BJ (cell line): ENCODE measurements around the gene SALL4. TPM values are rescaled to one million over a fixed set of nuclear protein-coding genes. Genes with fewer than 3 reads are reported as not detected.

ENCODE experiments used
- CTCF ChIA-PET: fragments of 350-600 bp; formaldehyde crosslinking; extraction: SDS; loops from one replicate; lab custom pipeline; 2021; ENCODE audit warnings: antibody characterized with exemption, inconsistent platforms; lab: Yijun Ruan, JAX
- POLR2A ChIA-PET: fragments of 300-600 bp; sonication (Branson Sonifier 250); formaldehyde crosslinking; extraction: SDS; loops from one replicate; lab custom pipeline; 2021; ENCODE audit warnings: antibody characterized with exemption; lab: Charles Lee
- DNase-seq: peaks from one replicate; pipeline ENCODE4 v3.0.0-alpha.2; 2011; ENCODE audit warnings: low read depth
- H3K27me3 ChIP-seq: 2 replicates; pipeline ENCODE4 v1.6.0; 2011; ENCODE audit warnings: low read length; ENCODE audit not compliant: control insufficient read depth, insufficient read depth
- H3K36me3 ChIP-seq: 2 replicates; pipeline ENCODE4 v1.5.1; 2011; ENCODE audit warnings: low read length; ENCODE audit not compliant: control insufficient read depth, insufficient read depth
- H3K4me3 ChIP-seq: 2 replicates; pipeline ENCODE4 v1.5.1; 2011; ENCODE audit warnings: low read depth, mild to moderate bottlenecking, control low read depth, low read length
- CTCF ChIP-seq: IDR thresholded peaks from 2 replicates; pipeline ENCODE4 v1.5.1; 2011; ENCODE audit warnings: low read depth, mild to moderate bottlenecking, control low read depth, inconsistent platforms, low read length, moderate library complexity; ENCODE audit not compliant: insufficient read depth
- polyA plus RNA-seq: library from polyadenylated mRNA; depleted of rRNA; stranded (reverse); fragments of >200 nt; gene quantifications from 2 replicates; pipeline ENCODE4 v1.2.3, GENCODE V29; 2011

The SALL4 gene
- polyA plus RNA-seq, 1 experiment, result 0.54 TPM

GRCh38 chr20:51775241-51775640, 27.1 kb downstream of the SALL4 start:
- no peak overlapping the region for H3K4me3 ChIP-seq
- CTCF ChIA-PET, result interaction anchor here (1.2 to 2.5 kb wide), 2 partner anchors 25 to 74 kb away, joined by 3 to 10 read pairs; no protein-coding TSS in a partner anchor
- POLR2A ChIA-PET, result no interaction called here
- no peaks in the 10 kb centered on the region for H3K27me3 ChIP-seq
- no peak for TF ChIP-seq CTCF
- no peak for DNase-seq
- H3K36me3 ChIP-seq, result no peaks in the 10 kb centered on the region

GRCh38 chr20:51772236-51772635, 30.1 kb downstream of the SALL4 start:
- CTCF ChIA-PET, result interaction anchor here (0.9 kb wide), 1 partner anchor 24 kb away, joined by 3 read pairs; no protein-coding TSS in a partner anchor
- no peaks in the 10 kb centered on the region for H3K27me3 ChIP-seq
- DNase-seq, result no peak
- TF ChIP-seq CTCF, result no peak
- H3K36me3 ChIP-seq, result no peaks in the 10 kb centered on the region
- no peak overlapping the region for H3K4me3 ChIP-seq
- POLR2A ChIA-PET, result no interaction called here

- no peaks in the 10 kb centered on the region for H3K27me3 ChIP-seq
- no peak for TF ChIP-seq CTCF
- no peak overlapping the region for H3K4me3 ChIP-seq
- DNase-seq, result no peak
- ChIA-PET POLR2A (no interaction called here), CTCF (no interaction called here)
- H3K36me3 ChIP-seq, result no peaks in the 10 kb centered on the region
Observed at GRCh38 chr20:51769976-51770615, 32.2 kb downstream of the SALL4 start.

GRCh38 chr20:51768759-51769517, 33.4 kb downstream of the SALL4 start:
- Histone ChIP-seq H3K4me3 (peak overlapping the region; percentile 12), H3K27me3 (no peaks in the 10 kb centered on the region), H3K36me3 (no peaks in the 10 kb centered on the region)
- ChIA-PET CTCF (no interaction called here), POLR2A (no interaction called here)
- DNase-seq, result no peak
- no peak for TF ChIP-seq CTCF
